Measurements from ENCODE around the gene ARVCF. TPM values are rescaled to one million over a fixed set of nuclear protein-coding genes. Genes with fewer than 3 reads are reported as not detected.

The ARVCF gene
- polyA plus RNA-seq, 4 donors: 2.2 to 17.9 (median 7.3) TPM

DNA sequence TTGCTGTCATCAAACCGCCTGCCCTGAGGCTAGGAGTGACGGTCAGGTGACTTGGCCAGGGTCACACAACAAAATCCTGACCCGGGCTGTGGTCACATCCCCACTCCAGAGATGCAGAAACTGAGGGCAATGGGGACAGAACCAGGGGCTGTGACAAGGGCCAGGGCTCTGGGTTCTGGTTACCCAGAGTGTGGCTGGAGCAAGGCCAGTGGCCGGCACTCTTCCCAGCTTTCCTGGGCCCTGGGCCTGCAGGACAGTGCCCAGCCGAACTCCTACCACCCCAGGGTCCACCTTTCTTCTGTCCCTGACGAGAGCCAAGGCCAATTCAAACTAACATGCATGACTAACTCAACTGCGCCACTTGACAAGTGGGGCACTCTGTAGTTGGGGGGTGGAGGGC, 35.9 kb downstream of the ARVCF start:
- H3K27me3 ChIP-seq (ENCODE audit: control insufficient read depth in 3 of 3, insufficient read depth in 3 of 3, low read length in 3 of 3): no peaks in the 10 kb centered on the region
- no peak overlapping the region for H3K27ac ChIP-seq (ENCODE audit: low read depth in 1 of 3, low read length in 2 of 3)
- FAIRE-seq (no peak), DNase-seq (no peak)
- H3K4me3 ChIP-seq (ENCODE audit: low read depth in 1 of 3, low read length in 3 of 3): no peak overlapping the region
- H3K36me3 ChIP-seq (ENCODE audit: control insufficient read depth in 3 of 3, insufficient read depth in 2 of 3, low read depth in 1 of 3, low read length in 3 of 3): peaks cover 0 to 81% (median 0%) of the 10 kb centered on the region in 3 donors
- WGBS, 3 donors: 84 to 92% (median 90%) methylated on average over 7 of the region's 7 CpGs
- peaks cover 0 to 5% (median 0%) of the 10 kb centered on the region in 3 donors for H3K4me1 ChIP-seq (ENCODE audit: control insufficient read depth in 3 of 3, insufficient read depth in 2 of 3, low read depth in 1 of 3, low read length in 2 of 3)
- no peaks in the 10 kb centered on the region for H3K9me3 ChIP-seq (ENCODE audit: control insufficient read depth in 2 of 2, insufficient read depth in 1 of 2, low read depth in 1 of 2, low read length in 1 of 2)

- no peak overlapping the region for H3K27ac ChIP-seq (ENCODE audit: low read depth in 1 of 3, low read length in 2 of 3)
- H3K36me3 ChIP-seq (ENCODE audit: control insufficient read depth in 3 of 3, insufficient read depth in 2 of 3, low read depth in 1 of 3, low read length in 3 of 3): peaks cover 0 to 77% (median 0%) of the 10 kb centered on the region in 3 donors
- H3K9me3 ChIP-seq (ENCODE audit: control insufficient read depth in 2 of 2, insufficient read depth in 1 of 2, low read depth in 1 of 2, low read length in 1 of 2): no peaks in the 10 kb centered on the region
- 94 to 96% (median 95%) methylated on average over 42 to 52 of the region's 52 CpGs for WGBS, 3 donors
- FAIRE-seq (no peak), DNase-seq (no peak)
- no peaks in the 10 kb centered on the region for H3K4me1 ChIP-seq (ENCODE audit: control insufficient read depth in 3 of 3, insufficient read depth in 2 of 3, low read depth in 1 of 3, low read length in 2 of 3)
- H3K4me3 ChIP-seq (ENCODE audit: low read depth in 1 of 3, low read length in 3 of 3): no peak overlapping the region
- H3K27me3 ChIP-seq (ENCODE audit: control insufficient read depth in 3 of 3, insufficient read depth in 3 of 3, low read length in 3 of 3): no peaks in the 10 kb centered on the region
Observed at GRCh38 chr22:19979712-19980493, 36.7 kb downstream of the ARVCF start.

DNA sequence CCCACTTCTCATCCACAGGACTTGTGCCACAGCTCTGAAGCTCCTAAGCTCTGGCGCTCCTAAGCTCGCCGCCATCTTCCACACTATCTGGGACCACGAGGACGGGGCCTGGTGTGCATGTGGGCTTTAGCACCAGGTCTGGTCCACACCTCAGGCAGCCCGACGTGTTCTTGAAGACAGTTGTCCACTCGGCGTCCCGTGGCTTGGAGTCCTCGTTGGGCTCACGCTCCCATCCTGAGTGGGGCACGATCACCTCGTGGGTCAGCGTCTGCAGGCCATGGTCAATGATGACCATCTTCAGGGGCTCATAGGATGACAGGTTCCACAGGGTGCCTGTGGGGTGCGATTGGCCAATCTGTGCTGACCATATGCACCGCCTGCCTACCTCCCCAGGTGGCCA, 37.9 kb downstream of the ARVCF start:
- Histone ChIP-seq H3K4me3 (ENCODE audit: low read depth in 1 of 3, low read length in 3 of 3) (no peak overlapping the region), H3K9me3 (ENCODE audit: control insufficient read depth in 2 of 2, insufficient read depth in 1 of 2, low read depth in 1 of 2, low read length in 1 of 2) (no peaks in the 10 kb centered on the region), H3K36me3 (ENCODE audit: control insufficient read depth in 3 of 3, insufficient read depth in 2 of 3, low read depth in 1 of 3, low read length in 3 of 3) (peaks cover 0 to 77% (median 0%) of the 10 kb centered on the region in 3 donors), H3K4me1 (ENCODE audit: control insufficient read depth in 3 of 3, insufficient read depth in 2 of 3, low read depth in 1 of 3, low read length in 2 of 3) (no peaks in the 10 kb centered on the region), H3K27me3 (ENCODE audit: control insufficient read depth in 3 of 3, insufficient read depth in 3 of 3, low read length in 3 of 3) (no peaks in the 10 kb centered on the region), H3K27ac (ENCODE audit: low read depth in 1 of 3, low read length in 2 of 3) (no peak overlapping the region)
- 89 to 95% (median 95%) methylated on average over 17 of the region's 17 CpGs for WGBS, 3 donors
- DNase-seq: no peak
- no peak for FAIRE-seq

GRCh38 chr22:19977296-19978243, 39.1 kb downstream of the ARVCF start:
- Histone ChIP-seq H3K4me1 (ENCODE audit: control insufficient read depth in 3 of 3, insufficient read depth in 2 of 3, low read depth in 1 of 3, low read length in 2 of 3) (no peaks in the 10 kb centered on the region), H3K27ac (ENCODE audit: low read depth in 1 of 3, low read length in 2 of 3) (no peak overlapping the region), H3K36me3 (ENCODE audit: control insufficient read depth in 3 of 3, insufficient read depth in 2 of 3, low read depth in 1 of 3, low read length in 3 of 3) (peaks cover 0 to 81% (median 0%) of the 10 kb centered on the region in 3 donors), H3K4me3 (ENCODE audit: low read depth in 1 of 3, low read length in 3 of 3) (no peak overlapping the region), H3K9me3 (ENCODE audit: control insufficient read depth in 2 of 2, insufficient read depth in 1 of 2, low read depth in 1 of 2, low read length in 1 of 2) (no peaks in the 10 kb centered on the region), H3K27me3 (ENCODE audit: control insufficient read depth in 3 of 3, insufficient read depth in 3 of 3, low read length in 3 of 3) (no peaks in the 10 kb centered on the region)
- DNase-seq (no peak), FAIRE-seq (no peak)
- WGBS, 3 donors: 87 to 90% (median 88%) methylated on average over 26 to 32 of the region's 32 CpGs

- DNase-seq (no peak), FAIRE-seq (no peak)
- H3K4me1 ChIP-seq (ENCODE audit: control insufficient read depth in 3 of 3, insufficient read depth in 2 of 3, low read depth in 1 of 3, low read length in 2 of 3): peaks cover 0 to 9% (median 0%) of the 10 kb centered on the region in 3 donors
- peaks cover 0 to 82% (median 0%) of the 10 kb centered on the region in 3 donors for H3K36me3 ChIP-seq (ENCODE audit: control insufficient read depth in 3 of 3, insufficient read depth in 2 of 3, low read depth in 1 of 3, low read length in 3 of 3)
- no peaks in the 10 kb centered on the region for H3K27me3 ChIP-seq (ENCODE audit: control insufficient read depth in 3 of 3, insufficient read depth in 3 of 3, low read length in 3 of 3)
- no peak overlapping the region for H3K27ac ChIP-seq (ENCODE audit: low read depth in 1 of 3, low read length in 2 of 3)
- no peak overlapping the region for H3K4me3 ChIP-seq (ENCODE audit: low read depth in 1 of 3, low read length in 3 of 3)
- no peaks in the 10 kb centered on the region for H3K9me3 ChIP-seq (ENCODE audit: control insufficient read depth in 2 of 2, insufficient read depth in 1 of 2, low read depth in 1 of 2, low read length in 1 of 2)
- 81 to 89% (median 86%) methylated on average over 3 of the region's 3 CpGs for WGBS, 3 donors
Observed at GRCh38 chr22:19976671-19977070, 40.0 kb downstream of the ARVCF start.

GRCh38 chr22:19975707-19976035, 41.0 kb downstream of the ARVCF start:
- Histone ChIP-seq H3K4me1 (ENCODE audit: control insufficient read depth in 3 of 3, insufficient read depth in 2 of 3, low read depth in 1 of 3, low read length in 2 of 3) (peaks cover 0 to 19% (median under 1%) of the 10 kb centered on the region in 3 donors), H3K4me3 (ENCODE audit: low read depth in 1 of 3, low read length in 3 of 3) (no peak overlapping the region), H3K9me3 (ENCODE audit: control insufficient read depth in 2 of 2, insufficient read depth in 1 of 2, low read depth in 1 of 2, low read length in 1 of 2) (no peaks in the 10 kb centered on the region), H3K27ac (ENCODE audit: low read depth in 1 of 3, low read length in 2 of 3) (no peak overlapping the region), H3K36me3 (ENCODE audit: control insufficient read depth in 3 of 3, insufficient read depth in 2 of 3, low read depth in 1 of 3, low read length in 3 of 3) (peaks cover 0 to 82% (median 0%) of the 10 kb centered on the region in 3 donors), H3K27me3 (ENCODE audit: control insufficient read depth in 3 of 3, insufficient read depth in 3 of 3, low read length in 3 of 3) (no peaks in the 10 kb centered on the region)
- DNase-seq (no peak), FAIRE-seq (no peak)
- 88 to 96% (median 90%) methylated on average over 4 of the region's 4 CpGs for WGBS, 3 donors

DNA sequence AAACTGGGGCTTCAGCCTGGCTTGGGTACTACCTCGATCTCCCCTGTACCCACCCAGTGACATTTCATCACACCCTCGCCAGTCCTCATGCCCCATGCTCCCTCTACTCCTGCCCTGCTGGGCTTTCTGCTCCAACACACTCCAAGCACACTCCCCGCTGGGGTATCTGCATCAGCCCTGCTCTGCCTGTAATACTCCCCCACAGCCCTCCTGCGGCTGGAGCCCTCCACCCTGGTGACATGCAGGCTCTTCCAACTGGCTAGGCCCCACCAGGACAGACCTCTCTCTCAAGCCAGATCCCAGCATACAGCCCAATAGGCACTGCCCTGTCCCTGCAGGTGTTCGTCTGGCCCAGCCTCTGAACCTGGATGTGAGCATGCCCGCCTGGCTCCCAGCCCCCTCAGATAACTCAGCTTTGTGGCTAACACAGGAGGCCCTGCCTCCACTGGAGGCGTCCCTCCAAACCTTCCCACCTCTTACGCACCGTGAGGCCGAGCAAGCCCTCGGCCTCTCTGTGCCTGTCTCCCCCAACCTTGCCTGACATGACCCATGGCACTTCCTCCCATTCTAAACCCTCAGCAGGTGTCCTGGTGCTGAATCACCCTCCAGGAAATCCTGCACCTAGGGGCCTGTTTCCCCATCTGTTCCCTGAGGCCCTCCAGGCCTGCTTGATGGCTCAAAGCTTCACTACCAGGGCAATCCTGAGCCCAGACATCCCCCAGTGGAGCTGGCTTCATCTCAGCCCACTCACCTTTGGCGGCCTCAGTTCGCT, 41.5 kb downstream of the ARVCF start:
- Histone ChIP-seq H3K9me3 (ENCODE audit: control insufficient read depth in 2 of 2, insufficient read depth in 1 of 2, low read depth in 1 of 2, low read length in 1 of 2) (no peaks in the 10 kb centered on the region), H3K36me3 (ENCODE audit: control insufficient read depth in 3 of 3, insufficient read depth in 2 of 3, low read depth in 1 of 3, low read length in 3 of 3) (peaks cover 0 to 81% (median 0%) of the 10 kb centered on the region in 3 donors), H3K4me3 (ENCODE audit: low read depth in 1 of 3, low read length in 3 of 3) (no peak overlapping the region), H3K27ac (ENCODE audit: low read depth in 1 of 3, low read length in 2 of 3) (peak overlapping the region in 1 of 3 donors; percentile 33), H3K4me1 (ENCODE audit: control insufficient read depth in 3 of 3, insufficient read depth in 2 of 3, low read depth in 1 of 3, low read length in 2 of 3) (peaks cover 0 to 24% (median 2%) of the 10 kb centered on the region in 3 donors), H3K27me3 (ENCODE audit: control insufficient read depth in 3 of 3, insufficient read depth in 3 of 3, low read length in 3 of 3) (no peaks in the 10 kb centered on the region)
- FAIRE-seq (no peak), DNase-seq (no peak)
- 66 to 73% (median 70%) methylated on average over 12 to 13 of the region's 13 CpGs for WGBS, 3 donors
